ENCODE data around the gene CELF2.

Gene CELF2

DNA sequence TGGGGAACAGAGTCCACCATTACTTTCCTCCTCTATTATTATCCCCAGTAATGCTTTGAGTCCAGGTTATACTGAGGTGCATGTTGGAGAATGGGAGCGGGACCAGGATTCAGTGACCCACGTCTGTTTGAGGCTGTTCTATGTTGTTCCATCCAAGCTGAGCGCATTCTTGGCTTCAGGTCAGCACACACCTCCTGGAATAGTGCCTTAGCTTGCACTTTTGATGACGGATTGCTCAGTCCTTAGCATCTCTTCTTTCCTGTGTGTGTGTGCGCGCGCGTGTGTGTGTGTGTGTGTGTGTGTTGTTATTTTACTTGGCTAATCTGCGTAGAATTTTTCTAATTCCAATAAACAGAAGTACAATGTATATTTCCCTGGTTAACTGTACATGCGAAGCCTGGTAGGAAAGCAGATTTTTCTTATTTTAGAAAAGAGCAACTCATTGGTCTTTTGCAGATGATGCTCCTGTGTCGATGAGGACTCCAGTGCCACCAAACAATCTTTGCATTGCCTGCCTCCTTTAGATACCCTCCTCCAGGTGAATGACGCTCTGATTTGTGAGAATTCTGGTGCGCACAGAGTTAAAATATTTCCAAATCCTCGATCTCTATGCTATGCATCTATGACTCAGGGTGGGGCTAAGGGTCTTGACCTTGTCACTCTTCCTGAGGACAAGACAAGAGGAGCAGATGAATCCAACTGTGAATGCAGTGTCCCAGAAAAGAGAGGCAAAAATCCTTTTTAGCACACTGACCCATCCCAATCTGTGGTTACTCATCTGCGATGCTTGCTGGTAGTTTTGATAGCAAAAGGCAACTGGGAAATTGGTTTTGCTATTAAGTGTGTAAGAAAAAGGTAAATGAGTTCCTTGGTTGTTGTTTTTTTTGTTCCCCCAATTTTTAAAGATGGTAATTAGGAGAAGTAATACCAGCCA is 13.3 kb upstream of the CELF2 start:
- no peak for TF ChIP-seq ZFX (IDR thresholded peaks at IDR 0.05)
- TF ChIP-seq, protein P1, sequence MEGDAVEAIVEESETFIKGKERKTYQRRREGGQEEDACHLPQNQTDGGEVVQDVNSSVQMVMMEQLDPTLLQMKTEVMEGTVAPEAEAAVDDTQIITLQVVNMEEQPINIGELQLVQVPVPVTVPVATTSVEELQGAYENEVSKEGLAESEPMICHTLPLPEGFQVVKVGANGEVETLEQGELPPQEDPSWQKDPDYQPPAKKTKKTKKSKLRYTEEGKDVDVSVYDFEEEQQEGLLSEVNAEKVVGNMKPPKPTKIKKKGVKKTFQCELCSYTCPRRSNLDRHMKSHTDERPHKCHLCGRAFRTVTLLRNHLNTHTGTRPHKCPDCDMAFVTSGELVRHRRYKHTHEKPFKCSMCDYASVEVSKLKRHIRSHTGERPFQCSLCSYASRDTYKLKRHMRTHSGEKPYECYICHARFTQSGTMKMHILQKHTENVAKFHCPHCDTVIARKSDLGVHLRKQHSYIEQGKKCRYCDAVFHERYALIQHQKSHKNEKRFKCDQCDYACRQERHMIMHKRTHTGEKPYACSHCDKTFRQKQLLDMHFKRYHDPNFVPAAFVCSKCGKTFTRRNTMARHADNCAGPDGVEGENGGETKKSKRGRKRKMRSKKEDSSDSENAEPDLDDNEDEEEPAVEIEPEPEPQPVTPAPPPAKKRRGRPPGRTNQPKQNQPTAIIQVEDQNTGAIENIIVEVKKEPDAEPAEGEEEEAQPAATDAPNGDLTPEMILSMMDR (conservative IDR thresholded peaks at IDR 0.05), result no peak
- H3K27ac ChIP-seq, result no peak overlapping the region

DNA sequence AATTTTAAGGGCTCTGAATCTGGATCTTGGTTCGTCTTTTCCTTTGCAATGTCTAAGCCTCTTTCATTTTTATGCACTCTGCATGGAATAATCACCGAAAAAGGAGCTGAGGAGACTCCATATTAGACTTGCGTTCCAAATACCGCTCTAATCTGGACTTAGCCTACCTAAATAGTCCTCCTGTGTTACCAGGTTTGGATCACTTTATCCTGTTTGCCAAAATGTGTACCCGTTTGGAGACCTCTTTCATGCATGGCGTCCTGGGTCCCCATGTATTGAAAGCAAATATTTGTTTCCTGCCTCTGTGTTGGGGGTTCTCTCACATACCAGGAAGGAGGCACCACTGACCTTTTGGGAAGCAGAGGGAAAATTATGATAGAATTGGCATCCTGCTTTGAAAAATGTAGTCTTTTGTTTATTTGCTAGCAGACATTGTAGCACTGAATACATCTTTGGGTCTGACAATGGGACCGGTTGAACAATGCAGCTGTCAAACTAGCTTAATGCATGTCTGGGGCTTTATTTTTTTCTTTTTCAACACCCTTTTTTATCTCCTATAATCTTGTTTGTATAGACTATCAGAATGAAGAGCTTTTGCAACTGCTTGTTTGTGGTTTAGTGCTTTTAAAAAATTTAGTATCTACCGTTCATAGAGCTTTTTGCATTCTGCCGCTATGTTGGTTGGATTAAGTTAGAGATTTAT is 11.8 kb upstream of the CELF2 start:
- no peak for TF ChIP-seq ZFX (IDR thresholded peaks at IDR 0.05)
- TF ChIP-seq, protein P1 (conservative IDR thresholded peaks at IDR 0.05), result no peak
- no peak overlapping the region for H3K27ac ChIP-seq

DNA sequence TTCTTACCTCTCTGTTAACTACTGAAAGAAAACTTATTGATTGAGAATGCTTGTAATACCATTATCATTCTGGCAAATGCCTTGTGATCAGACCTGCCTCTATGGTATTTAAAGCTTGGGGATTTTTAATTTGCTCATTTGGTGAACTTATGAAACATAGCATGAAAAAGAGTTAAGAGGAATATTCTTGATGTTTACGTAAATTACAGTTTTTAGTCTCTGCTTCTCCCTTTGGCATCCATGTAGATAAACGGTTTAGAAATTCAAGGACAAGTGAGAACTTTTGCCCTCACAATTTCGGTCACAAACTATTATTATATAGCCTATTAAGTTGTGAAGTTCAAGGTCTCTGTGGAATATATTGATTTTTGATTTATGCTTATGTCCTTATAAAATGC is 11.2 kb upstream of the CELF2 start:
- no peak overlapping the region for H3K27ac ChIP-seq
- TF ChIP-seq ZFX (IDR thresholded peaks at IDR 0.05), result no peak
- TF ChIP-seq, protein P1 (conservative IDR thresholded peaks at IDR 0.05), result no peak

DNA sequence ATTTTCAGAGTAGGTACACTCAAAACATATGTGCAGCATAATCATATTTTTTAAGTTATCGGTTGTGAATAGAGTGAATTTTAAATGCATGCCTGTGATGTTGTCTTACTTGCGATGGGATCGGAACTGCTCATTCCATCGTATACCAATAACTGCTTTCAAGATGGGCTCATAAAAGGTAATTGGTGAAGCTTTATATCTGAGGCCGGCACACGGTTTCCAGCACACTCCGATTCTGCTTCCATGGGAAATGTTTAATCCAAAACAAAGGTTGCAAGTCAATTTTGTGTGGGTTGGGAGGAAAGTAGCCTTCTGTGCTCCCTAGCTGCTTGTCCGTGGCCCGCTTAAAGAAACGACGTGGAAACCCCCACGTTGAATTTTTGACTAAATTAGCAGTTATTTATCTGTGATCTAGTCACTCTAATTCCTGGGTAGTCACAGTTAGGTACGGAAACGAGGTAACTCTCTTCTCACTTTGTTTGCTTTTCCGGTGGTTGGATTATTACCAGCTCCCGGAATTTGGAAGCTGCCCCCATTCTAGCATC is 10.1 kb upstream of the CELF2 start:
- TF ChIP-seq, protein P1 (conservative IDR thresholded peaks at IDR 0.05), result no peak
- TF ChIP-seq ZFX (IDR thresholded peaks at IDR 0.05), result no peak
- no peak overlapping the region for H3K27ac ChIP-seq

DNA sequence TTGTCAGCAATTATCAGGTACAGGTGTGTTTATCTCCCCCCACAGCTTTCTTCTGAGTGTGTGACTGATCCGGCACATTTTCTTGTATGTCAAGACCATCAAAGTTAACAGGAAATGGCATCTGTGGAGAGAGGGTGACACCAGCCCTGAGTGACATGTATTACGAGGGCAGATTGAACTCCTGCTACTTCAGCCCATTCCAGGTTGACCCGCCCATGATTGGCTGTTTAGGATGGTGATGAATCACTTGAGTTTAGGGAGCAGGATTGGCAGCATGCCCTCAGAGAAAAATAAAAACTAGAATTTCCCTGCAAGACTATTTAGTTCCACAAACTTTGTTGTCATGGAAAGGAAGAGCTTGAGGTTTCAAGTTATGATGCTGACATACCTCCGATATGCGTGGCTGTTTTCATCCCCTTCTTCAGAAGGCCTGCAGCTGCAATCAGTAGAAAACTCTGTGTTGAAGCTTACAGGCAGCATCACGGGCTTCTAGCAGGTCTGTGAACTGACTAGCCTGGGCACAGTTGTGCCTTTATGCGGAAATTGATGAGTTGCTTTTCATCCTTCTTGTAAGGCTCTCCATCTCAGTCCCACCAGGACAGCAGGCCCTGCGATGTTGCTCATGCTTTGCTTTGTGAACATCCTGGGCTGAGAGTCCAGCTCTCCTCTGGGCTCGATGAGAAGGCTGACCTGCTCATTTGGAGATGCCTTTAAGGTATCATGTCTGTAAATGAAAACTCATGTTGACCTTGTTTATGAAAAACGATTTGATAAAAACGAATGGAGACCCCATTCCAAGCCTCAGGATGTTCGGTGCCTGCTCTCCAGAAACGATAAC is 8.0 kb upstream of the CELF2 start:
- no peak overlapping the region for H3K27ac ChIP-seq
- TF ChIP-seq ZFX (IDR thresholded peaks at IDR 0.05), result no peak
- TF ChIP-seq, protein P1 (conservative IDR thresholded peaks at IDR 0.05), result no peak

DNA sequence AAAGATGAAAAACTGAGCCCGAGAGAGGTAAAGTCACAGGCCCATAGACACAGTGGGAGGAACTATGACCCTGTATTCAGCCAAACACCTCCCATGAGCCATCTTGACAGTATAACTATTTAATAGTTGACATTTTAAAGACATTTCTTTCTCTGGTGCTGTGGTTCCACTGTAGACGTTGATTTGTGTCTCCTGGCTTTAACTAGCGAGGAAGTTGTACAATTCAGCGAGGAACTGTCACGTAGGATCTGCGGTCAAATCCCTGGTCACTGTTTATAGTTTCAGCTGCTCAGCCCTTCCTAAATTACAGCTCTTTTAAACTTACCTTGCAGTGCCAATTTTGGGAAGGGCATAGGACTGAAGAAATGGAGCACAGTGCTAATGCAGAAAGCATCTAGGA is 7.1 kb upstream of the CELF2 start:
- TF ChIP-seq, protein P1 (conservative IDR thresholded peaks at IDR 0.05), result no peak
- TF ChIP-seq ZFX (IDR thresholded peaks at IDR 0.05), result no peak
- no peak overlapping the region for H3K27ac ChIP-seq
